Esophagus muscularis mucosa (tissue), 4 donors: ENCODE data around the gene HIP1R. TPM values are rescaled to one million over a fixed set of nuclear protein-coding genes. Genes with fewer than 3 reads are reported as not detected.

Experiments
- DNase-seq: peaks from one replicate; pipeline ENCODE4 v3.0.0-alpha.2; 2017; ENCODE audit errors: extremely low spot score
- H3K27ac ChIP-seq, 4 donors: fragments of 200-600 bp; sonication (generic); replicated peaks in 1 of 4; 1 replicate in 3 of 4; 2 replicates in 1 of 4; pipeline ENCODE4 v1.5.1; 2016 to 2019; ENCODE audit warnings: mild to moderate bottlenecking in 1 of 4
- H3K27me3 ChIP-seq, 4 donors: fragments of 200-600 bp; sonication (generic); one replicate each; pipeline versions ENCODE4 v1.5.1 to v1.6.0; 2016 to 2019
- H3K36me3 ChIP-seq, 4 donors: fragments of 200-600 bp; sonication (generic); one replicate each; pipeline ENCODE4 v1.5.1; 2016 to 2019
- H3K4me1 ChIP-seq, 4 donors: fragments of 200-600 bp; sonication (generic); one replicate each; pipeline ENCODE4 v1.5.1; 2016 to 2019
- H3K4me3 ChIP-seq, 4 donors: fragments of 200-600 bp; sonication (generic); 1 replicate in 2 of 4; 2 replicates in 2 of 4; pipeline ENCODE4 v1.5.1; 2016 to 2019; ENCODE audit warnings: mild to moderate bottlenecking in 4 of 4, moderate library complexity in 1 of 4
- H3K9me3 ChIP-seq, 4 donors: fragments of 200-600 bp; sonication (generic); 1 replicate in 3 of 4; 2 replicates in 1 of 4; pipeline ENCODE4 v1.5.1; 2016 to 2019
- CTCF ChIP-seq, 3 experiments: fragments of 200-600 bp in 2 of 3; fragments of 450-650 bp in 1 of 3; sonication (generic) in 2 of 3; IDR thresholded peaks; one replicate each; pipeline ENCODE4 v1.5.1; 2017 to 2019; ENCODE audit warnings: antibody characterized with exemption in 3 of 3, mild to moderate bottlenecking in 2 of 3, moderate library complexity in 1 of 3
- EP300 ChIP-seq: sonication (generic); formaldehyde crosslinking; IDR thresholded peaks from one replicate; pipeline ENCODE4 v1.6.1; 2017; ENCODE audit warnings: antibody characterized with exemption
- POLR2A ChIP-seq: fragments of 450-650 bp; IDR thresholded peaks from one replicate; pipeline ENCODE4 v1.6.1; 2017; ENCODE audit warnings: antibody characterized with exemption, moderate library complexity, mild to moderate bottlenecking, low read depth
- POLR2AphosphoS5 ChIP-seq, 2 donors: sonication (generic); formaldehyde crosslinking; IDR thresholded peaks; one replicate each; pipeline ENCODE4 v1.6.1; 2017; ENCODE audit warnings: antibody characterized with exemption in 2 of 2
- WGBS: methylation state at CpG from one replicate; pipeline ENCODE4 v1.1.5; 2018; 5-methylcytosine and 5-hydroxymethylcytosine counted together
- intact Hi-C: fragments of 100-400 bp; cut with DNase I; formaldehyde crosslinking; loops from one replicate; pipeline ENCODE4 v1.15.1; 2023
- total RNA-seq, 4 donors: library from RNA; depleted of rRNA; stranded (reverse); fragments of >200 nt; gene quantifications; one replicate each; pipeline versions ENCODE4 v1.1.0 to v1.2.1, GENCODE V29; 2016

HIP1R gene
- total RNA-seq, 4 donors from 2014 or later: 13.3 to 38.3 (median 23.7) TPM

GRCh38 chr12:122839907-122840554, 4.8 kb downstream of the HIP1R start:
- no peak for DNase-seq
- no peaks in the 10 kb centered on the region for H3K27me3 ChIP-seq
- H3K27ac ChIP-seq: no peak overlapping the region
- no peaks in the 10 kb centered on the region for H3K9me3 ChIP-seq
- 93% methylated on average over 16 of the region's 18 CpGs for WGBS
- TF ChIP-seq POLR2A (no peak), CTCF (IDR thresholded peaks at IDR 0.05) (no peak), POLR2AphosphoS5 (IDR thresholded peaks at IDR 0.05) (no peak), EP300 (no peak)
- intact Hi-C loops: no loop called here
- H3K4me1 ChIP-seq: peaks cover 50 to 55% (median 52%) of the 10 kb centered on the region in 4 donors
- H3K4me3 ChIP-seq: no peak overlapping the region
- H3K36me3 ChIP-seq: peaks cover 0 to 2% (median 0%) of the 10 kb centered on the region in 4 donors

GRCh38 chr12:122840580-122841513, 5.6 kb downstream of the HIP1R start:
- peak overlapping the region in 1 of 4 donors; percentile 74 for H3K27ac ChIP-seq
- intact Hi-C loops: no loop called here
- no peaks in the 10 kb centered on the region for H3K27me3 ChIP-seq
- no peak overlapping the region for H3K4me3 ChIP-seq
- H3K4me1 ChIP-seq: peaks cover 51 to 54% (median 53%) of the 10 kb centered on the region in 4 donors
- 84% methylated on average over 16 of the region's 26 CpGs for WGBS
- no peaks in the 10 kb centered on the region for H3K9me3 ChIP-seq
- H3K36me3 ChIP-seq: peaks cover 0 to 3% (median 0%) of the 10 kb centered on the region in 4 donors
- TF ChIP-seq EP300 (no peak), POLR2A (no peak)
- no peak for DNase-seq

- Histone ChIP-seq H3K4me1 (peaks cover 44 to 54% (median 49%) of the 10 kb centered on the region in 4 donors), H3K27me3 (no peaks in the 10 kb centered on the region), H3K9me3 (no peaks in the 10 kb centered on the region), H3K36me3 (peaks cover 0 to 3% (median 0%) of the 10 kb centered on the region in 4 donors), H3K4me3 (peak overlapping the region in 1 of 4 donors; percentile 10), H3K27ac (peak overlapping the region; percentile 53 to 74 (median 67))
- no peak for TF ChIP-seq CTCF (IDR thresholded peaks at IDR 0.05)
- peak in 1 of 2 donors; percentile 33 for TF ChIP-seq POLR2AphosphoS5 (IDR thresholded peaks at IDR 0.05)
- no peak for TF ChIP-seq POLR2A
- no peak for TF ChIP-seq EP300
- intact Hi-C loops: no loop called here
- WGBS: 52% methylated on average over 18 of the region's 23 CpGs
- DNase-seq: no peak
Measured at GRCh38 chr12:122841544-122842321, 6.5 kb downstream of the HIP1R start.

- H3K4me1 ChIP-seq: peaks cover 42 to 50% (median 46%) of the 10 kb centered on the region in 4 donors
- H3K36me3 ChIP-seq: peaks cover 0 to 3% (median 0%) of the 10 kb centered on the region in 4 donors
- no peak for DNase-seq
- no peaks in the 10 kb centered on the region for H3K9me3 ChIP-seq
- WGBS: 83% methylated on average over 21 of the region's 22 CpGs
- TF ChIP-seq POLR2A (no peak), POLR2AphosphoS5 (IDR thresholded peaks at IDR 0.05) (no peak), CTCF (IDR thresholded peaks at IDR 0.05) (no peak), EP300 (no peak)
- peak overlapping the region; percentile 53 to 74 (median 67) for H3K27ac ChIP-seq
- no peaks in the 10 kb centered on the region for H3K27me3 ChIP-seq
- intact Hi-C loops: no loop called here
- no peak overlapping the region for H3K4me3 ChIP-seq
Measured at GRCh38 chr12:122842505-122843405, 7.5 kb downstream of the HIP1R start.
